ENCODE results near the gene LY6G6F.

Gene LY6G6F

DNA sequence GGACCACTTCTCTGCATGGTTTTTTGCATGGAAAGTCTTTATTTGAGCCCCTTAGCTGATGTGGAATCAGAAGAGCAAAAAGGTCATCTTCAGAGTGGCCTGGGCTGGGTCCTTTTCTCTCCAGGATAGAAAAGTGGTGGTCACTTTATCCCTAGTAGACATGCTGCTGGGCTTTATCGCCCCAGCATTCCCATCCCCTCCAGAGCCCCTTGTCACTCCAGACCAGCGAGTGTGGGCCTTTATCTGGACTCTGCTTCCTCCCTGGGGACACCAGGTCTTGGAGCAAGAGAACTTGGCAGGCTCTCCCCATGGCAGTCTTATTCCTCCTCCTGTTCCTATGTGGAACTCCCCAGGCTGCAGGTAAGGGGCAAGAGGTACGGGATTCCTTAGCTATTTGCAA is at the start of gene LY6G6F:
Gene LY6G6F, plus strand, starts transcription at position 268 of the 400 bp plus-strand sequence. Its CDS starts 41 bp downstream, at position 309.
- DNase-seq (ENCODE audit: low read depth): no peak

DNA sequence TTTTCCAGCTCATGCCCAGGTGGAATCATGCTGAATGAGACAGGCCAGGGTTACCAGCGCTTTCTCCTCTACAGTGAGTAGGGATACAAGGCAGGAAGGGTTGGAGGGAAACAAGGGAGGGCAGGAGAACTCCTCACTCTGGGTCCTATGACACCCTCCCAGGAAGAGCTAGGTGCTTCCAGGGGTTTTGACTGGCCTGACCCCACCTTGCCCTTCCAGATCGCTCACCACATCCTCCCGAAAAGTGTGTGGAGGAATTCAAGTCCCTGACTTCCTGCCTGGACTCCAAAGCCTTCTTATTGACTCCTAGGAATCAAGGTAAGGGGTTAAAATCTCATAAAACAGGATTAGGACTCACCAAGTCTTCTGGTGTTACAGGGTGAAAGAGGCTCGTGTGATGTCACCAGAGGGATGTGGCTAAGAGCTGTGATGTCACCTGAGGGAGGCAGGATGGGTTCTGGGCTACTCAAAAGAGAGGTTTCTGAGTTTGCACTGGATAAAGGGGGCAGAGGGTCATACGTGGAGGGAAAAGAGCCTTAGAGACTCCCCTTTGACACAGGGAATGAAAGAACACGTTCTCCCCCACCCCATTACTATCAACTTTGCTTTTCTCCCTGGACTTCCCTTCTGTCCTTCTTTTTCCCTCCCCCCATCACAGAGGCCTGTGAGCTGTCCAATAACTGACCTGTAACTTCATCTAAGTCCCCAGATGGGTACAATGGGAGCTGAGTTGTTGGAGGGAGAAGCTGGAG is 49.1 kb upstream of the LY6G6F start:
- no peak for DNase-seq (ENCODE audit: low read depth)

DNA sequence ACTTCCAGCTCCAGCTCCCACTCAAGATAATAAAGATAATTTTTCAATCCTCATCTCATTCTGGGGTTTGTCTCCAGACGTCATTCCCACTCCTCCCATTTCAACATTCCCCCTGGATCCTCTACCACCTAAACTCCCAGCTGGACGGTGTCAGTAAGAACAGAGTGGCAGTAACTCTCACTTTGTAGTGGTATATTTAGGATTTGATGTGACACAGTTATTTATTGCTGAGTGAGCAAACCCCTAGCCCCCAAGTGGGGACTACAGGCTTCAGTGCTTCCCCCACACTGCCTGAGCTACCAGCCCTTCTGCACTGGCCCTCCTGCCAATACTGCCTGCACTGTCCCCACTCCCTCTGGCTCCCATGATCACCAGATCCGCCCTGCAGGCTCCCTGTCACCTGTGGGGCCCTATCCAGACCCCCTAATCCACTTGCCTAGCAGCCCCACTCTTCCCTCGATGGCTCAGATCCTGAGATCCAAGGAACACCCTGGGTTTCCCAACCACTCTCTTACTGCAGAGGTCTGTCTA is 48.4 kb upstream of the LY6G6F start:
- DNase-seq (ENCODE audit: low read depth): no peak

- DNase-seq (ENCODE audit: low read depth): no peak
Measured at GRCh38 chr6:31658983-31659648, 47.5 kb upstream of the LY6G6F start.

- no peak for DNase-seq (ENCODE audit: low read depth)
Measured at GRCh38 chr6:31659649-31660380, 46.9 kb upstream of the LY6G6F start.

GRCh38 chr6:31660381-31661261 is 46.0 kb upstream of the LY6G6F start, which contains the start of gene C6orf47:
C6orf47 (minus strand) TSS chr6:31660778; CDS start chr6:31659947, 831 bp downstream.
- peak; percentile 68 for DNase-seq (ENCODE audit: low read depth)

GRCh38 chr6:31661262-31662123 is 45.2 kb upstream of the LY6G6F start:
- no peak for DNase-seq (ENCODE audit: low read depth)

GRCh38 chr6:31662124-31662723 is 44.4 kb upstream of the LY6G6F start:
- no peak for DNase-seq (ENCODE audit: low read depth)

DNA sequence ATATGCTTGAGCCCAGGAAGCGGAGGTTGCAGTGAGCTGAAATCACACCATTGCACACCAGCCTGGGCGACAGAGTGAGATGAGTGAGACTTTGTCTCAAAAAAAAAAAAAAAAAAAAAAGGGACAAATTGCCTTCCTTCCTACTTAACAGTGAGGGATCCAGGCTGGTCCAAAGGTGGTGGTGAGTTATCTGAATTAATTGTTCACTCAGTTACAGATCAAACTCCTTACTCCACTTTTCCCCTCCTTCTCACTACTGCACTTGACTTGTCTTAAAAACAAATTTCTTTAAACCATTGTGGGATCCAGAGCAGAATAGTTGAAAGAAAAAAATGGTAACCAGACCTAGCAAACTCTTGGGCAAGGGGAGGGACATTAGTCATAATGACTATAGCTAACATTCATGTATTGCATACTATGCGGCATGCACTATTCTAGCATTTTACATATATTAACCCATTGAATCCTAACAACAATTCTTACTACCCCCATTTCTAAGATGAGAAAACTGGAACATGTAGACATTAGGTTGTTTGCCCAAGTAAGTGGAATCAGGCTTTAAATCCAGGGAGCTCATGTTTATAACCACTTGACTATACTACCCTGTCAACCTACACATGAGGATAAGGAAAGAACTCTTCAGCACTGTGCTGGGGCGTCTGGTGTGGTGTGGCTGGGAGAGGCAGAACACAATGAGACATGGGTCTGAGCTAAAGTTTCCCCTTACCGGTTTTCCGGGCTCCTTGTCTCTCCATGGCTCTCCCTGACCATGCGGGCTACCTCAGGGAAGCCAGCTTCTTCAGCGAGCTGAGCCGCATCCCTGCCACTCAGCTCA is 43.3 kb upstream of the LY6G6F start:
- DNase-seq (ENCODE audit: low read depth): no peak

DNA sequence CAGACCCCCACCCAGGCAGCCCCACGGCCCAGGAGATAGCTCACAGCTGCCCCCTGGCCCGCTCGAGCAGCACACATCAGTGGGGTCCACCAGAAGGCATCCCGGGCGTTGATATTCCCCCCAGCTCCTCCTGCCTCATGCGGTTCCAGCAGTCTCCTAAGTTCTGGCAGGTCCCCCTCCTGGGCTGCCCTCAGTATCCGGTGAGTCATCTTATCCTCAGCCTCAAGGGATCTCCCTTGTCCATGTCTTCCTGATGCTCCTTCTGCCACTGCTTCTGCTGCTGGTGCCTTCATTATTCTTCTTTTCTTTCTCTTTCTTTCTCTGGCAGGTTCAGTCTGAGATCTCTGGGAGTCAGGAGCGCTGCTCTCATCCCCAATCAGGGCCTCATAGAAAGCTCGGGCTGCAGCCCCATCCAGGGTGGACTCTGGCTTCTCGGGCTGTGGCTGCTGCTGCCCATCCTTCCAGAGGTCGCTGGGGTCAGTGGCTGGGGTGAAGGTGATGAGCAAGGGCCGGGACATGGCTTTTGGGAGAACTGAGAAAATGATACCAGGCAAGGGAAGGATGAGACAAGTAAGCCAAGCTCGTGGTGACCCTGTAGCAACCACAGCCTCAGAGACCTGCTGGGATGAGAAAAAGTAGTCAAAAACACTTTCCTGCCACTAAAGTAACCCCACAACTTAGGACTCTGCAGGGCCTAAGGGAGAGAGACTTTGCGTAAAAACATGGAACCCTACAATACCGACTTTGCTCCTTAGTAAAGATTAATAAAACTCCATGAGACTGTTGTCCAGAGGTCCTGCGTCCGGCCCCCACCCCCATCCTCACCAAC is 42.5 kb upstream of the LY6G6F start:
- no peak for DNase-seq (ENCODE audit: low read depth)

DNA sequence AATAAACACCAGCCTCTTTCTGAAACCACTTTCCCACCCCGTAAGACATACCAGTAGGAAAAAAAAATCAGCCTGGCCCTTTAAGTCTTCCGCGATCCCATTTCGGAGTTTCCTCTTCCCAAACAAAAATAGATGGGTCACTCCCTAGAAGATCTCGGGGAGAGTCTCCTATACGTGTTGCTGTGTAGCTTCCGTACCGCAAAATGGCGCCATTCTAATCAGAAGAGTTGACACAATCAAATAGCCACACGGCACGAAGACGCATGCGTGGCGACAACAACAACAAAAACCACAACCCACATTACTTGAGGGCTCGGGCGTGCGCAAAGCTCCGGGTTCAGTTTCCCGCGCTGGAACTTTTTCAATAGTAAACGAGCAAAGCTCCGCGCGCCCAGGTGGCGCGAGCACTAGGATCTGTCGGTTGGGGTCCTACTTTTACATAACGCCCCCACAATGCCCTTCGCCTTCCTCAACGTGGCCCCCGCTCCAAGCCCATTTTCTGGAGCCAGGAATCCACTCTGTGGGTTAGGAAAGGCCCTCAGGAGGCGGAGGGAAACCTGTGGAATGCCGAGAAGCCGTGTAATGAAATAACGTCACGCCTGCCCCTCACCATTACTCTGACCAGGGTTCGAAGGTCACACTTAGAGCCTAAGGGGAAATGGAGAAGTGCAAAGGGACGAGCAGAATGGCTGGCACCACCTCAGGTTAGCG is 41.7 kb upstream of the LY6G6F start, which contains the start of gene GPANK1:
Gene GPANK1, minus strand, starts transcription at position 208 of the 711 bp plus-strand sequence. CDS start 519 bp downstream, outside the sequence.
- DNase-seq (ENCODE audit: low read depth): peak; percentile 87

GRCh38 chr6:31665501-31666336 is 40.9 kb upstream of the LY6G6F start, which contains the start of gene CSNK2B:
CSNK2B (plus strand) TSS chr6:31666080; CDS start chr6:31666832, 752 bp downstream.
- DNase-seq (ENCODE audit: low read depth): peak; percentile 97

DNA sequence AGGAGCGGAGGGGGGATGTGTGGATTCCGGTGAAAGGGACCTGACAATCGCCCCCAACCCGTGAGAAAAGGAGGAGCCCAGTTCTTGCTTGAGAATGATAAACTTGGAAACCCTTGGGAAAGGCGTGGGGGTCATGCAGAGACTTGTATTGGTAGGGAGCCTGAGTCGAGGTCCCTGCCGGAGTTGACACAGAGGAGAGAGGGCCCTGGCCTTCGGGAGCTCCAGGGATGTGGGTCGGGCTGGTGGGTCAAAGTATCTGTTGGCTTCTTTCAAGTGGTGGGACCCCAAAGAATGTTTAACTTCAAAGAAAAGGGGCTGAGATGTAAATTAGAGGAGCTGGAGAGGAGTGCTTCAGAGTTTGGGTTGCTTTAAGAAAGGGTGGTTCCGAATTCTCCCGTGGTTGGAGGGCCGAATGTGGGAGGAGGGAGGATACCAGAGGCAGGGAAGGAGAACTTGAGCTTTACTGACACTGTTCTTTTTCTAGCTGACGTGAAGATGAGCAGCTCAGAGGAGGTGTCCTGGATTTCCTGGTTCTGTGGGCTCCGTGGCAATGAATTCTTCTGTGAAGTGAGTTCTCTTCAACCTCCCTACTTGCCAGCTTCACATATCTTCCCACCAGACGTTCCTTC is 40.2 kb upstream of the LY6G6F start:
- no peak for DNase-seq (ENCODE audit: low read depth)

DNA sequence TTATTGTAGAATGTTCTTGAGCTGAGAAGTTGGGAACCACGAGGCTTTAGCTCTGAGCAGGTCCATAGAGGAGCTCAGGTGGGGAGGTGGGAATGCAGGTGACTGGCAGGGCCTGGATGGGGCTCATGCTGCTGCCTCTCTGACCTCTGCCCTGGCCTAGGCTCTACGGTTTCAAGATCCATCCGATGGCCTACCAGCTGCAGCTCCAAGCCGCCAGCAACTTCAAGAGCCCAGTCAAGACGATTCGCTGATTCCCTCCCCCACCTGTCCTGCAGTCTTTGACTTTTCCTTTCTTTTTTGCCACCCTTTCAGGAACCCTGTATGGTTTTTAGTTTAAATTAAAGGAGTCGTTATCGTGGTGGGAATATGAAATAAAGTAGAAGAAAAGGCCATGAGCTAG is 37.0 kb upstream of the LY6G6F start, which contains the start of gene LY6G5B:
Gene LY6G5B, plus strand, starts transcription at position 301 of the 400 bp plus-strand sequence. CDS start 975 bp downstream, outside the sequence.
- DNase-seq (ENCODE audit: low read depth): no peak

- no peak for DNase-seq (ENCODE audit: low read depth)
Measured at GRCh38 chr6:31676322-31676903, 30.3 kb upstream of the LY6G6F start.
